Psoas muscle (tissue), 8 donors: Measurements from ENCODE around the gene ARHGAP9. TPM values are rescaled to one million over a fixed set of nuclear protein-coding genes. Genes with fewer than 3 reads are reported as not detected.

Source experiments
- ATAC-seq, 4 donors: fragments of 200-7000 bp; cut with Tn5 transposase; one replicate each; pipeline ENCODE4 v1.9.1; 2020; ENCODE audit warnings: moderate library complexity in 3 of 4, mild to moderate bottlenecking in 2 of 4
- DNase-seq, 2 donors: peaks; one replicate each; pipeline ENCODE4 v3.0.0-alpha.2; 2020
- H3K27ac ChIP-seq: fragments of 200-600 bp; one replicate; pipeline ENCODE4 v1.8.0; 2022
- H3K27me3 ChIP-seq, 3 donors: fragments of 200-600 bp in 1 of 3; one replicate each; pipeline versions ENCODE4 v1.6.1 to v1.8.0; 2013 to 2022; ENCODE audit warnings: low read length in 2 of 3, mild to moderate bottlenecking in 2 of 3, moderate library complexity in 1 of 3; ENCODE audit not compliant: insufficient read depth in 3 of 3
- H3K36me3 ChIP-seq, 2 donors: fragments of 200-600 bp in 1 of 2; one replicate each; pipeline versions ENCODE4 v1.6.1 to v1.8.0; 2013 to 2022; ENCODE audit warnings: low read depth in 1 of 2, mild to moderate bottlenecking in 1 of 2, moderate library complexity in 1 of 2; ENCODE audit not compliant: insufficient read depth in 1 of 2
- H3K4me1 ChIP-seq: fragments of 200-600 bp; one replicate; pipeline ENCODE4 v1.8.0; 2022
- H3K4me3 ChIP-seq: fragments of 200-600 bp; one replicate; pipeline ENCODE4 v1.8.0; 2022; ENCODE audit warnings: mild to moderate bottlenecking
- H3K9me3 ChIP-seq: fragments of 200-600 bp; one replicate; pipeline ENCODE4 v1.8.0; 2022
- CTCF ChIP-seq: fragments of 200-600 bp; IDR thresholded peaks from one replicate; pipeline ENCODE4 v1.8.0; 2022; ENCODE audit warnings: antibody characterized with exemption
- WGBS, 3 donors: extraction: QIAGEN DNeasy Blood & Tissue Kit; methylation state at CpG; one replicate each; pipeline versions ENCODE4 v1.1.6 to v1.1.7; 2013; 5-methylcytosine and 5-hydroxymethylcytosine counted together
- intact Hi-C, 2 donors: fragments of 100-400 bp; cut with DNase I; formaldehyde crosslinking; loops; one replicate each; pipeline versions ENCODE4 v1.11.0 to v1.14.2; 2022
- polyA plus RNA-seq, 3 donors: library from polyadenylated mRNA; stranded (reverse); fragments of 200-250 nt; gene quantifications; one replicate each; pipeline ENCODE4 v1.2.3, GENCODE V29; 2013
- total RNA-seq, 4 donors: library from RNA; stranded (reverse); fragmentation: NEBNext Ultra II Directional in 2 of 4; extraction: Animal tissue kit (Norgen Biotek cat#: 25700) in 2 of 4; gene quantifications; one replicate each; pipeline versions ENCODE4 v1.2.1 to v1.2.4, GENCODE V29; 2021 to 2023
- donor health status: healthy with polysubstance abuse.
- donor health status: DM: no; HTN: no; CAD: no; lungs with moderate emphysema.
- donor health status: Bipolar disorder and iron deficiency.
- donor health status: healthy.
- donor health status: DM: yes; HTN: yes; CAD: no.
- donor health status: DM: no; HTN: no; CAD: no.
- donor health status: DM: no; HTN: no; CAD: no.
- donor health status: DM: yes; HTN: yes; CAD: no.

The ARHGAP9 gene
- total and polyA plus RNA-seq, 7 donors: 0.91 to 5.4 (median 2.0) TPM

DNA sequence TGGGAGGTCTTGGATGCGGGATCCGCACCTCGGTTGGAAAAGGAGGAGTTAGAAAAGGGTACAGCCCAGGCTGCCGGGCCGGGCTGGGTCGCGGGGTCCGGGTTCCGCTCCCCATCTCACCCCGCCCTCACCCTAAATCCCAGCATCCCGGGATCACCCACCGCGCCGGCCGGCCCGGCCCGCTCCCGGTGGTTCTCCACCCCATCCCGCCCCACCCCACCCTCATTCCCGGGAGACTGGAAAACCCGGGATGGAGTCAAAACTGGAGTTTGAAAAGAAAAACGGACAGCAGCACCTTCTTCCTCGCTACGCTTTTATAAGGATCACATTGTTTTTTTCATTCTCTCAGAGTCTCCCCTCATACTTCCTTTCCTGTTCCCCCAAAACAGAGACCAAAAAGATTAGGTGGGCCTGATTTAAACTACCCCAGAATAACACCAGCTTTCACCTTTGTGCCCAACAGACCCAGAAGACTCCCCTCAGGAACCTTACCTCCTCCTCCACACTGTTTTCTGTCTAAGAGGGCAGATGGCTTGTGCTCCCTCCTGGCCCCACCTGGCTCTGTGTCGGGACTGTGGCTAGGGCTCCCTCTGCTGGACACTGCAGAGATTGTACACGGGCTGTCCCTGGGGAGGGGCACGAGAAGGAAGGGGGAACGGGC, 17.3 kb downstream of the ARHGAP9 start:
- H3K9me3 ChIP-seq: no peaks in the 10 kb centered on the region
- peaks cover 20% of the 10 kb centered on the region for H3K4me1 ChIP-seq
- peak; percentile 85 for TF ChIP-seq CTCF
- H3K4me3 ChIP-seq: peak overlapping the region; percentile 77
- DNase-seq: peak; percentile 87 to 91
- no peaks in the 10 kb centered on the region for H3K36me3 ChIP-seq
- intact Hi-C loops: loop anchor here (5.0 to 10.0 kb wide), 3 partner anchors 160 to 248 kb away; partner anchors contain the start of gene NXPH4 (in 1 of the 2)
- peaks cover 0 to 8% (median 6%) of the 10 kb centered on the region in 3 donors for H3K27me3 ChIP-seq
- 0 to 1% (median 1%) methylated on average over 20 to 28 of the region's 28 CpGs for WGBS, 3 donors
- peak; percentile 81 to 86 (median 84) for ATAC-seq
- peak overlapping the region; percentile 72 for H3K27ac ChIP-seq

DNA sequence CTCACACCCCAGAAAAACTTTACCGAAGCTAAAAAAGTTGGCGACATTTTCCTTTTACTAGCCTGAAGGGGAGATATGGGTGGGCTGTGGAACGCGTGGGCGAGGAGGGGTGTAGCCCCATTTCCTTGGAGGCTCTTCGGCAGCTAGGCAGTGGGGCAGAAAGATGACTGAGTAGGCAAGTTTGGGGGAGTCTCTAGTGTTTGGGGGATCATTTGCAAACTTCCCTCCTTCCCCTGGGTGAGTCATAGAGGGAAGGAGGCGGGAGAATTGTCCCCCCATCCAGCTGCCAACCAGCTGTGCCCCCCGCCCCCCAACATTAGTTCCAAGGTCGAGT, 17.8 kb downstream of the ARHGAP9 start:
- intact Hi-C loops: loop anchor here (5.0 to 10.0 kb wide), 3 partner anchors 160 to 247 kb away; partner anchors contain the start of gene NXPH4 (in 1 of the 2)
- peak in 1 of 4 donors; percentile 1 for ATAC-seq

GRCh38 chr12:57461276-57461916, 18.3 kb downstream of the ARHGAP9 start:
- H3K27me3 ChIP-seq: peaks cover 0 to 8% (median 6%) of the 10 kb centered on the region in 3 donors
- DNase-seq (peak; percentile 58 to 73), ATAC-seq (peak in 1 of 4 donors; percentile 35)
- TF ChIP-seq CTCF: no peak
- H3K36me3 ChIP-seq: no peaks in the 10 kb centered on the region
- peak overlapping the region; percentile 77 for H3K4me3 ChIP-seq
- intact Hi-C loops: loop anchor here (5.0 to 10.0 kb wide), 3 partner anchors 161 to 247 kb away; partner anchors contain the start of gene NXPH4 (in 1 of the 2)
- H3K4me1 ChIP-seq: peaks cover 20% of the 10 kb centered on the region
- no peaks in the 10 kb centered on the region for H3K9me3 ChIP-seq
- 1 to 2% (median 1%) methylated on average over 29 to 32 of the region's 32 CpGs for WGBS, 3 donors
- H3K27ac ChIP-seq: no peak overlapping the region

More for the DNA sequence above, 17.8 kb downstream of the ARHGAP9 start:
- Histone ChIP-seq H3K4me1 (peaks cover 20% of the 10 kb centered on the region), H3K27me3 (peaks cover 0 to 8% (median 6%) of the 10 kb centered on the region in 3 donors), H3K36me3 (no peaks in the 10 kb centered on the region), H3K9me3 (no peaks in the 10 kb centered on the region), H3K27ac (peak overlapping the region; percentile 72), H3K4me3 (peak overlapping the region; percentile 77)
- no peak for TF ChIP-seq CTCF
- WGBS, 3 donors: 0% methylated on average over 6 to 9 of the region's 9 CpGs
- DNase-seq: no peak

GRCh38 chr12:57460841-57461275, 18.8 kb downstream of the ARHGAP9 start:
- peaks cover 25% of the 10 kb centered on the region for H3K4me1 ChIP-seq
- H3K36me3 ChIP-seq: no peaks in the 10 kb centered on the region
- peaks cover 0 to 8% (median 6%) of the 10 kb centered on the region in 3 donors for H3K27me3 ChIP-seq
- DNase-seq (no peak), ATAC-seq (no peak)
- 3 to 4% (median 4%) methylated on average over 18 to 19 of the region's 19 CpGs for WGBS, 3 donors
- H3K27ac ChIP-seq: no peak overlapping the region
- H3K4me3 ChIP-seq: peak overlapping the region; percentile 77
- intact Hi-C loops: loop anchor here (5.0 to 10.0 kb wide), 3 partner anchors 161 to 246 kb away; partner anchors contain the start of gene NXPH4 (in 1 of the 2)
- TF ChIP-seq CTCF: no peak
- H3K9me3 ChIP-seq: no peaks in the 10 kb centered on the region
